GM12878 (cell line): ENCODE results near the gene IER3. TPM values are rescaled to one million over a fixed set of nuclear protein-coding genes. Genes with fewer than 3 reads are reported as not detected.

Experiments
- ELK1 ChIP-seq: IDR thresholded peaks from 2 replicates; pipeline ENCODE4 v1.6.1; 2012; ENCODE audit warnings: low read depth, low read length, improper control_type of control experiment
- TCF12 ChIP-seq: IDR thresholded peaks from 2 replicates; pipeline ENCODE4 v1.6.1; 2011; ENCODE audit warnings: low read depth, mild to moderate bottlenecking, low read length
- YBX1 ChIP-seq: fragments of 450-650 bp; IDR thresholded peaks from 2 replicates; pipeline ENCODE4 v1.6.1; 2016; ENCODE audit warnings: antibody characterized with exemption
- ZNF217 ChIP-seq: fragments of 450-650 bp; IDR thresholded peaks from 2 replicates; pipeline ENCODE4 v1.6.1; 2017; ENCODE audit warnings: antibody characterized with exemption, mild to moderate bottlenecking
- polyA plus RNA-seq, 11 experiments: library from polyadenylated mRNA; depleted of rRNA in 4 of 11; unstranded in 6 of 11; stranded (reverse) in 5 of 11; fragments of >200 nt; fragmentation: Nextera tagmentation in 4 of 11; fragmentation: Illumina TruSeq in 1 of 11; extraction: Ambion mirVana in 4 of 11; extraction: Trizol in 1 of 11; gene quantifications; 1 replicate in 1 of 11; 2 replicates in 10 of 11; pipeline versions ENCODE4 v1.2.1 to v1.2.3, GENCODE V29; 2011 to 2016; ENCODE audit warnings: inconsistent platforms in 2 of 11, missing spikeins in 2 of 11, low read depth in 1 of 11
- total RNA-seq, 4 experiments: library from RNA; depleted of rRNA in 3 of 4; stranded (reverse); fragments of >200 nt in 3 of 4; fragmentation: Illumina TruSeq in 1 of 4; extraction: Trizol in 1 of 4; gene quantifications; 2 replicates each; pipeline versions ENCODE4 v1.2.1 to v1.2.3, GENCODE V29; 2013 to 2021
- TF ChIP-seq, protein P1 (sequence below): fragments of 450-650 bp; formaldehyde crosslinking; IDR thresholded peaks from 2 replicates; pipeline ENCODE4 v1.4.0; 2022; ENCODE audit warnings: mild to moderate bottlenecking, moderate library complexity

The IER3 gene
- total and polyA plus RNA-seq, 10 of the 15 experiments (the other 5 are each of a cell fraction or from before 2014, with no cell fraction given) = 1.9 to 100 (median 32.3) TPM

DNA sequence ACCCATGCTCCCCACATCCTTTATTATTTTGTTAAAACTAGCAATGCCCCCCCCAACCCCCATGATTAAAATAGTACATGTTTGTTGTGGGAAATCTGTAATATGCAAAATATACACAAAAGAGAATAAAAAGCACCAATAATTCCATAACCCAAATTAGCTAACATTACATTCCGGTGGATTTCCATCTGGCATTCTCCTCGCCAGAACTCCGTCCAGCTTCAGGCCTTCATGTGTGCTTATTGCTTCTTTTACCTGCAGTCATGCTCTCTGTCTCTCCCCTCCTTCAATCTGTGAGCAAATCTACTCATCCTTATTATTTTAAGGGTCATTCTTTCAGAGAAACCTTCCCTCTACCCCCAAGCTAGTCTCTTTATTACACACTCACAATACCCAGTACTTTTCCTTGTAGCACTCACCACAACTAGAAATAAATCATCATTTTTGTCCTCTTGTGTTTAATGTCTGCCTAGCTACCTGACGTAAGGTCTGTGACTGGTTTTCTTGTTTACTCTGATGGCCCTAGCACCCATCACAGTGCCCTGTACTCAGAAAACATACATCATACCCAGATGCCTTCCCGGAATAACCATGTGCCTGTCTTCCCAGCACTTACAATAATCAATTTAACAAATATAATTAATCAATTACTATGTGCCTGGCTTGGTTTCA, 25.6 kb upstream of the IER3 start (continued):
- TF ChIP-seq ELK1 (no peak), ZNF217 (no peak), TCF12 (no peak), YBX1 (no peak)
- TF ChIP-seq, protein P1, sequence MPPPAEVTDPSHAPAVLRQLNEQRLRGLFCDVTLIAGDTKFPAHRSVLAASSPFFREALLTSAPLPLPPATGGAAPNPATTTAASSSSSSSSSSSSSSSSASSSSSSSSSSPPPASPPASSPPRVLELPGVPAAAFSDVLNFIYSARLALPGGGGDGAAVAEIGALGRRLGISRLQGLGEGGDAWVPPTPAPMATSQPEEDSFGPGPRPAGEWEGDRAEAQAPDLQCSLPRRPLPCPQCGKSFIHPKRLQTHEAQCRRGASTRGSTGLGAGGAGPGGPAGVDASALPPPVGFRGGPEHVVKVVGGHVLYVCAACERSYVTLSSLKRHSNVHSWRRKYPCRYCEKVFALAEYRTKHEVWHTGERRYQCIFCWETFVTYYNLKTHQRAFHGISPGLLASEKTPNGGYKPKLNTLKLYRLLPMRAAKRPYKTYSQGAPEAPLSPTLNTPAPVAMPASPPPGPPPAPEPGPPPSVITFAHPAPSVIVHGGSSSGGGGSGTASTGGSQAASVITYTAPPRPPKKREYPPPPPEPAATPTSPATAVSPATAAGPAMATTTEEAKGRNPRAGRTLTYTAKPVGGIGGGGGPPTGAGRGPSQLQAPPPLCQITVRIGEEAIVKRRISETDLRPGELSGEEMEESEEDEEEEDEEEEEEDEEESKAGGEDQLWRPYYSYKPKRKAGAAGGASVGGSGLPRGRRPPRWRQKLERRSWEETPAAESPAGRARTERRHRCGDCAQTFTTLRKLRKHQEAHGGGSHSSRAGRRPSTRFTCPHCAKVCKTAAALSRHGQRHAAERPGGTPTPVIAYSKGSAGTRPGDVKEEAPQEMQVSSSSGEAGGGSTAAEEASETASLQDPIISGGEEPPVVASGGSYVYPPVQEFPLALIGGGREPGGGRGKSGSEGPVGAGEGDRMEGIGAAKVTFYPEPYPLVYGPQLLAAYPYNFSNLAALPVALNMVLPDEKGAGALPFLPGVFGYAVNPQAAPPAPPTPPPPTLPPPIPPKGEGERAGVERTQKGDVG (CRISPR knock-in tag) = no peak
